HG03342 (cell line): Measurements from ENCODE around the gene RGPD5.
"Not testable (repeated sequence)": the region's sequence is repeated elsewhere in the genome, so short reads cannot be mapped to it uniquely, and the experiment has no call there.

Experiments
- ATAC-seq: cut with Tn5 transposase; IDR thresholded peaks from one replicate; pipeline ENCODE4 v1.9.1; 2021; ENCODE audit warnings: mild to moderate bottlenecking, moderate library complexity; ENCODE audit not compliant: unreplicated experiment

RGPD5 gene

GRCh38 chr2:109891024-109891423 is 96.9 kb downstream of the RGPD5 start:
- ATAC-seq, result not testable (repeated sequence)

DNA sequence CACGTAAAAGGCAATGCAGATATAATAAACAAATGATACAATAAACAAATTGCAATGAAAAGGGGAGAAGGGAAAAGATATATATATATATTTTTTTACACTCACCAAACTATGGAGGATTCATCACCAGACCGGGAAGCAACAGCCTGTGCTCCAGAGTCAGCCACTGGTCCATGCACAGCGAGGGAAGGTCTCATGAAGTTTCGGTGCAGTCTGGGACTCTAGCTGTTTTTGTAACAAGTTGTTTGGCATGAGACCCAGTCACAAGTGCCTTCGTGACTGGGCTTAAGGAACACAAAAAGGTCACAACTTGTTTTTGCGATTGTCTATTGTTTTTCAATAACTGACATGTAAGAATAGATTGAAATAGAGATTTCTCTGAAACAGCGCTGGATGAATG is 99.6 kb downstream of the RGPD5 start:
- ATAC-seq, result not testable (repeated sequence)

DNA sequence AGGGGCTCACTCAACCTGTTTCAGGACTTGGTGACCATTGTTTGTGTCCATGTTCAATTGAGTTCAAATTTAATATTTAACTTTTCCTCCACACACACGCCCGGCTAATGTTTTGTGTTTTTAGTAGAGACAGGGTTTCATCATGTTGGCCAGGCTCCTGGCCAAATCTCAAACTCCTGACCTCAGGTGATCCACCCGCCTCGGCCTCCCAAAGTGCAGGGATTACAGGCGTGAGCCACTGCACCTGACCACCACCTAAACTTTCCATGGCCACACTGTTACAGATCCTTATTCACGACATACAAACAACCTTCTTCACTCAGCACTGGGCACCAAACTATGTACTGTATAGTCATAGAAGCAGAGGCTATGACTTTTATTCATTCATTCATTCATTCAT is 100.0 kb downstream of the RGPD5 start:
- ATAC-seq, result not testable (repeated sequence)

DNA sequence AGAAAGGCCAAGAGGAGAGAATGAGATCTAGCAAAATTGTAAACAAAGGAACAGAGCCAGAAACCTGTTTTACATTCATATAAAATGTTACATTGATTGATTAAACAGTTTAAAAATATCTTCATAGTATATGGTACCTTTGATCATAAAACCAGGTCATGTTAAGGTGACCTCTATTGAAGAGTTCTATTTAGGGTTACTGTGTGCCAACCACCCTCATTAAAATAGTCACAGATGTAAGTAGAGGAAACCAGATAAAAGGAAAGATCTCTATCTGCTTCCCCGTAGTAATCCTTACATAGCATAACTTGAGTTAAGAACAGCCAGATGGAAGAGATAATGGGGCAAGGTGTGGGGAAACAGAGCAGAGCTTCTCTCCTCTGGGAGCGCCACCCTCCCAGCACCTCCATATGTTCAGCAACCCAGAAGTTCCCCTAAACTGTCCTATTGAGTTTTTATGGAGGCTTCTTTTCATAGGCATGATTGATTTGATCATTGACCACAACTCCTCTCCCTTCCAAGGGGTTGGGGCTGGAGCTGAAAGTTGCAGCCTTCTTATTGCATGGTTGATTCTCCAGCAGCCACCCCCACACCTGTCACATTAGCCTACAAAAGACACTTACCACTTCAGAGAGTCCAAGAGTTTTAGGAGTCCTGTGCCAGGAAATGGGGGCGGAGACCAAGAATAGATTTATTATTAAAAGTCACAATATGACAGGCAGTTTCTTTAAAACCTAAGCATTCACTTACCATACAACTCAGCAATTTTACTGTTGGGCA is 101.2 kb downstream of the RGPD5 start:
- ATAC-seq, result not testable (repeated sequence)

- peak; percentile 96 for ATAC-seq
Measured at GRCh38 chr2:109896212-109896611, 102.1 kb downstream of the RGPD5 start.

DNA sequence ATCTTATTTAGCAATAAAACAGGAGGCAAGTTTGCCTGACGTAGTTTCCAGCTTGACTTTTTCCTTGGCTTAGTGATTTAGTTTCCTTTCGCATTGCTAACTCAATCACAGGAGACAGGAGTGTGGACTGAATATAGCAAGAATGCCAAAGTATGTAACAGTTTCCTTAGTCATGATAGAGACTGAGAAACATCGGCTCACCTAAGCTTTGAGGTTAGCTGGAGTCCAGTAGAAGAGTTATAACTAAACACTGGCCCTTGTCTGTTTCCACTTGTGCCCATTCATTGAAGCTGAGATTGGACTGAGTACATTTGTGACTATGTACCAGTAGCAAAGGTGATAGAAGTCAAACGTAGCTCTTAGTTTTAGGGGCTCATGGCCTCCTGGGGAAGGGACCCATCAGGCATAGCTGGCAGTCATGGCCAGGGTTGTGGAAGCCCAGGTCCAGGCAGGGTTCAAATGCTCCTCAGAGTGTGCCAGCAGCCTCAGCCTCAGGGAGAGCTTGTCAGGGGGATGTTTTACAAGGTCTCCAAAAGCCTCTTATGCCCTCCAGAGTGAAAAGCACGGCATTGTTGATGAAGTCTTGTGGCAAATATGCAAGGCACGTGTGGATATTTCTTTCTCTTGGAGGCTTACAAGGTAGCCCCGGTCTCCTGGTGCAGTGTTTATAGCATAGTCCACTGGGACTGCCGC is 103.8 kb downstream of the RGPD5 start:
- not testable (repeated sequence) for ATAC-seq

GRCh38 chr2:109898462-109899336 is 104.6 kb downstream of the RGPD5 start, which contains the start of gene LIMS3:
Gene LIMS3 (plus strand): TSS chr2:109898688. CDS start chr2:109898729, 41 bp downstream.
- not testable (repeated sequence) for ATAC-seq

DNA sequence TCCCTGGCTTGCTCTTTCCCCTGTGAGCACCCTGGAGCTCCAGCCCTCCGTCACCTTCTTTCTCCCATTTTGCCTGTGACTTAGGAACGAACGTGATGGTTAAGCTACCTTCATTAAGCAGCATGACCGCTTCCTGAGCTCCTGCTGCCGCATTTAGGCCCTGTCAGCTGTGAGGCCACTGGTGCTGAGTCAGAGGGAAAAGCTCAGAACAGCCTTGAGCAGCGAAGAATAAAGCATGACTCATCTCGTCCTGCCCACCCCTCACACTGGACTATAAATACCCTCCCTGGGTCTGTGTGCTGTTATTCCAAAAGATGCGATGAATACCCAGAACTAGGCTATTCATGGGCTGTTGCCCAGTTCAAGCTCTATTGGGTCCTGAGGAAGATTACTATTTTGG is 111.7 kb downstream of the RGPD5 start:
- peak; percentile 81 for ATAC-seq
